ENCODE measurements around the gene GDAP2. TPM values are rescaled to one million over a fixed set of nuclear protein-coding genes. Genes with fewer than 3 reads are reported as not detected.
"Not testable (repeated sequence)": the region's sequence is repeated elsewhere in the genome, so short reads cannot be mapped to it uniquely, and the experiment has no call there.

GDAP2 gene
- total RNA-seq, 1 donor from 2014 or later: 25.3 TPM

DNA sequence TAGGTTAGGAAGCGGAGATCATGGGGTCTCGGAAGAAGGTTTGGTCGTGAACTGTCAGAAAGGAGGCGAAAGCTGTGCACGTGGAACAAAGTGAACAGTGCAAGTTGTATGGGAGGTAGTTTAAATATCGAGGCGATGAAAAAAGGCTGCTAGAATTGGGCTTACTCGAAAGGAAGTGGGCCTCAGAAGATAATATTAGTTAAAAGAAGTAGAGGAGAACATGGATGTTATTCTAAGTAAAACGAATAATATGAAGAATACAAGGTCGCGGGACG lies 689 bp upstream of the GDAP2 start:
- H3K4me3 Mint-ChIP-seq (ENCODE audit: low read depth): peak overlapping the region; percentile 93
- peaks cover 39% of the 10 kb centered on the region for H3K4me1 Mint-ChIP-seq (ENCODE audit: low read depth)
- intact Hi-C loops (cut with micrococcal nuclease): no loop called here
- H3K36me3 Mint-ChIP-seq (ENCODE audit: low read depth): peaks cover 33% of the 10 kb centered on the region
- H3K27ac Mint-ChIP-seq: peak overlapping the region; percentile 80
- H3K9me3 Mint-ChIP-seq: no peaks in the 10 kb centered on the region
- DNase-seq (ENCODE audit: low spot score): no peak
- peaks cover 1% of the 10 kb centered on the region for H3K27me3 Mint-ChIP-seq (ENCODE audit: low read depth)

GRCh38 chr1:117928881-117929342 lies 509 bp downstream of the GDAP2 start:
- no peak for DNase-seq (ENCODE audit: low spot score)
- Mint-ChIP-seq H3K27ac (peak overlapping the region; percentile 80), H3K27me3 (ENCODE audit: low read depth) (peaks cover 1% of the 10 kb centered on the region), H3K4me3 (ENCODE audit: low read depth) (peak overlapping the region; percentile 93), H3K4me1 (ENCODE audit: low read depth) (peaks cover 43% of the 10 kb centered on the region), H3K9me3 (no peaks in the 10 kb centered on the region), H3K36me3 (ENCODE audit: low read depth) (peaks cover 28% of the 10 kb centered on the region)
- intact Hi-C loops (cut with micrococcal nuclease): loop anchor here (1.0 to 5.0 kb wide), 3 partner anchors 322 to 1557 kb away; partner anchors contain the start of genes ATP1A1, MAN1A2 and TENT5C

GRCh38 chr1:117925981-117926380 lies 3.4 kb downstream of the GDAP2 start:
- peaks cover 10% of the 10 kb centered on the region for H3K36me3 Mint-ChIP-seq (ENCODE audit: low read depth)
- H3K4me1 Mint-ChIP-seq (ENCODE audit: low read depth): peaks cover 25% of the 10 kb centered on the region
- DNase-seq (ENCODE audit: low spot score): no peak
- no peak overlapping the region for H3K4me3 Mint-ChIP-seq (ENCODE audit: low read depth)
- H3K9me3 Mint-ChIP-seq: no peaks in the 10 kb centered on the region
- intact Hi-C loops (cut with micrococcal nuclease): loop anchor here (5.0 kb wide), 2 partner anchors 319 to 1554 kb away; partner anchors contain the start of genes ATP1A1 and TENT5C
- H3K27ac Mint-ChIP-seq: no peak overlapping the region
- H3K27me3 Mint-ChIP-seq (ENCODE audit: low read depth): peaks cover 1% of the 10 kb centered on the region

DNA sequence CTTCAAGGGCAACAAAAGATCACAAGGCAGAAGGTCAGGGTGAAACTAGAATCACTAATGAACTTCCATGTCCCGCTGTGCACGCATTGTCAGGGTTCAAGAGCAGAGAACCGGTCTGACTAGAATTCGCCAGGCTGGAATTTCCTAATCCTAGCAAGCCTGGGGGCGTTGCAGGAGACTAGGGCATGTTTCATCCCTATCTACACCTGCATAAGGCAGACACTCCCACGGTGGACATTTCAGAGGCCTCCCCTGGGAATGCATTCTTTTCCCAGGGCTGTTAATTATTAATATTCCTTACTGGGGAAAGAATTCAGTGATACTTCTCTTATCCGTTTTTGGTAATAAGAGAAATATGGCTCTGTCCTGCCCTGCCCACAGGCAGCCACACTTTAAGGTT lies 6.7 kb downstream of the GDAP2 start:
- DNase-seq (ENCODE audit: low spot score); H3K4me3 Mint-ChIP-seq (ENCODE audit: low read depth); H3K4me1 Mint-ChIP-seq (ENCODE audit: low read depth); intact Hi-C loops (cut with micrococcal nuclease); H3K27ac Mint-ChIP-seq; H3K9me3 Mint-ChIP-seq; H3K27me3 Mint-ChIP-seq (ENCODE audit: low read depth): not testable (repeated sequence)
- H3K36me3 Mint-ChIP-seq (ENCODE audit: low read depth): peaks cover 13% of the 10 kb centered on the region

GRCh38 chr1:117921991-117922390 lies 7.4 kb downstream of the GDAP2 start:
- Mint-ChIP-seq H3K27me3 (ENCODE audit: low read depth) (peaks cover under 1% of the 10 kb centered on the region), H3K9me3 (no peaks in the 10 kb centered on the region), H3K4me1 (ENCODE audit: low read depth) (peaks cover 4% of the 10 kb centered on the region), H3K36me3 (ENCODE audit: low read depth) (peaks cover 18% of the 10 kb centered on the region), H3K4me3 (ENCODE audit: low read depth) (no peak overlapping the region), H3K27ac (no peak overlapping the region)
- intact Hi-C loops (cut with micrococcal nuclease): no loop called here
- no peak for DNase-seq (ENCODE audit: low spot score)

- no peaks in the 10 kb centered on the region for H3K27me3 Mint-ChIP-seq (ENCODE audit: low read depth)
- H3K4me3 Mint-ChIP-seq (ENCODE audit: low read depth): no peak overlapping the region
- H3K4me1 Mint-ChIP-seq (ENCODE audit: low read depth): peaks cover 4% of the 10 kb centered on the region
- H3K9me3 Mint-ChIP-seq: no peaks in the 10 kb centered on the region
- no peak for DNase-seq (ENCODE audit: low spot score)
- intact Hi-C loops (cut with micrococcal nuclease): no loop called here
- peaks cover 37% of the 10 kb centered on the region for H3K36me3 Mint-ChIP-seq (ENCODE audit: low read depth)
- H3K27ac Mint-ChIP-seq: no peak overlapping the region
Measured at GRCh38 chr1:117919376-117919775, 10.0 kb downstream of the GDAP2 start.

- Mint-ChIP-seq H3K27ac (no peak overlapping the region), H3K4me1 (ENCODE audit: low read depth) (no peaks in the 10 kb centered on the region), H3K9me3 (no peaks in the 10 kb centered on the region), H3K27me3 (ENCODE audit: low read depth) (no peaks in the 10 kb centered on the region), H3K4me3 (ENCODE audit: low read depth) (no peak overlapping the region), H3K36me3 (ENCODE audit: low read depth) (peaks cover 67% of the 10 kb centered on the region)
- intact Hi-C loops (cut with micrococcal nuclease): no loop called here
- DNase-seq (ENCODE audit: low spot score): no peak
Measured at GRCh38 chr1:117911051-117911450, 18.4 kb downstream of the GDAP2 start.

GRCh38 chr1:117905019-117905418 lies 24.4 kb downstream of the GDAP2 start:
- no peak overlapping the region for H3K27ac Mint-ChIP-seq
- H3K27me3 Mint-ChIP-seq (ENCODE audit: low read depth): no peaks in the 10 kb centered on the region
- no peaks in the 10 kb centered on the region for H3K9me3 Mint-ChIP-seq
- DNase-seq (ENCODE audit: low spot score): no peak
- intact Hi-C loops (cut with micrococcal nuclease): no loop called here
- peaks cover 8% of the 10 kb centered on the region for H3K4me1 Mint-ChIP-seq (ENCODE audit: low read depth)
- peaks cover 50% of the 10 kb centered on the region for H3K36me3 Mint-ChIP-seq (ENCODE audit: low read depth)
- no peak overlapping the region for H3K4me3 Mint-ChIP-seq (ENCODE audit: low read depth)

GRCh38 chr1:117904485-117904884 lies 24.9 kb downstream of the GDAP2 start:
- H3K4me3 Mint-ChIP-seq (ENCODE audit: low read depth): no peak overlapping the region

DNA sequence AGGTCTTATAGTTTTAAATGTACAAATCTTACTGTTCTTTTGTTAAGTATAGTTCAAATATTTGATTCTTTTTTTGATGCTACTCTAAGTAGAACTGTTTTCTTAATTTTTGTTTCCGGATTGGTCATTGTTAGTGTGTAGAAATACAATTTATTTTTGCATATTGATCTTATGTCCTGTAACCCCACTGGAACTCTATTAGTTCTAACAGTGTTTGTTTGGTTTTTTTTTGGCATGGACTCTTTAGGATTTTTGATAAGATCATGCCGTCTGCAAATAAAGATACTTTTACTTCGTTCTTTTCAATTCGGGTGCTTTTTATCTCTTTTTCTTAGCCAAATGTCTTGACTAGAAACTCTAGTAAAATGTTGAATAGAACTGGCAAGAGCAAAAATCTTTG lies 26.5 kb downstream of the GDAP2 start:
- no peak for DNase-seq (ENCODE audit: low spot score)
- Mint-ChIP-seq H3K9me3 (no peaks in the 10 kb centered on the region), H3K27me3 (ENCODE audit: low read depth) (no peaks in the 10 kb centered on the region), H3K4me1 (ENCODE audit: low read depth) (peaks cover 8% of the 10 kb centered on the region), H3K27ac (no peak overlapping the region), H3K36me3 (ENCODE audit: low read depth) (peaks cover 59% of the 10 kb centered on the region), H3K4me3 (ENCODE audit: low read depth) (no peak overlapping the region)
- intact Hi-C loops (cut with micrococcal nuclease): no loop called here

More at GRCh38 chr1:117904485-117904884, 24.9 kb downstream of the GDAP2 start:
- no peak overlapping the region for H3K27ac Mint-ChIP-seq
- DNase-seq (ENCODE audit: low spot score): no peak
- H3K36me3 Mint-ChIP-seq (ENCODE audit: low read depth): peaks cover 50% of the 10 kb centered on the region
- H3K4me1 Mint-ChIP-seq (ENCODE audit: low read depth): peaks cover 8% of the 10 kb centered on the region
- intact Hi-C loops (cut with micrococcal nuclease): no loop called here
- H3K27me3 Mint-ChIP-seq (ENCODE audit: low read depth): no peaks in the 10 kb centered on the region
- H3K9me3 Mint-ChIP-seq: no peaks in the 10 kb centered on the region

- intact Hi-C loops (cut with micrococcal nuclease): loop anchor here (5.0 to 10.0 kb wide), 3 partner anchors 295 to 835 kb away; partner anchors contain the start of genes TENT5C and TTF2
- Mint-ChIP-seq H3K27me3 (ENCODE audit: low read depth) (no peaks in the 10 kb centered on the region), H3K4me1 (ENCODE audit: low read depth) (peaks cover under 1% of the 10 kb centered on the region), H3K4me3 (ENCODE audit: low read depth) (no peak overlapping the region), H3K27ac (no peak overlapping the region), H3K36me3 (ENCODE audit: low read depth) (peaks cover 54% of the 10 kb centered on the region), H3K9me3 (no peaks in the 10 kb centered on the region)
- no peak for DNase-seq (ENCODE audit: low spot score)
Measured at GRCh38 chr1:117899801-117900200, 29.6 kb downstream of the GDAP2 start.

DNA sequence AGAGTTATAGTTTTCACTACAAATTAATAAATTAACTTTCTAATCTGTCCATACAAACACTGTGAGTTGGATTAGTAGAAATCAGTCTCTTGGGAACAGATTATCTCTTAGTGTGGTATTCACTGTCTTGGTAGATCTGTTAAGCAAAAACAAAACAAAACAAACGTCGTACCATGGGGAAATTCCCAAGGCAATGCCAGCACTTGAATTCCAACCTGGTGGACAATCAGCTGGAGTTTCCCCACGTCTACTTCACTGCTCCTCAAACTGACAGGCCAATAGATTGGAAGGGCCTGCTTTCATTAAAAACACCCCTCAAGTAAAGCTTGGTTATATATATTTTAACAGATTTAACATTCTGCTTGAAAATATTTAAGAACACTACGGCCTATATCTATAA lies 31.9 kb downstream of the GDAP2 start:
- Mint-ChIP-seq H3K4me3 (ENCODE audit: low read depth) (no peak overlapping the region), H3K4me1 (ENCODE audit: low read depth) (no peaks in the 10 kb centered on the region), H3K9me3 (no peaks in the 10 kb centered on the region), H3K27ac (no peak overlapping the region), H3K36me3 (ENCODE audit: low read depth) (peaks cover 45% of the 10 kb centered on the region), H3K27me3 (ENCODE audit: low read depth) (no peaks in the 10 kb centered on the region)
- intact Hi-C loops (cut with micrococcal nuclease): loop anchor here (5.0 to 10.0 kb wide), 3 partner anchors 293 to 833 kb away; partner anchors contain the start of genes TENT5C and TTF2
- DNase-seq (ENCODE audit: low spot score): no peak

DNA sequence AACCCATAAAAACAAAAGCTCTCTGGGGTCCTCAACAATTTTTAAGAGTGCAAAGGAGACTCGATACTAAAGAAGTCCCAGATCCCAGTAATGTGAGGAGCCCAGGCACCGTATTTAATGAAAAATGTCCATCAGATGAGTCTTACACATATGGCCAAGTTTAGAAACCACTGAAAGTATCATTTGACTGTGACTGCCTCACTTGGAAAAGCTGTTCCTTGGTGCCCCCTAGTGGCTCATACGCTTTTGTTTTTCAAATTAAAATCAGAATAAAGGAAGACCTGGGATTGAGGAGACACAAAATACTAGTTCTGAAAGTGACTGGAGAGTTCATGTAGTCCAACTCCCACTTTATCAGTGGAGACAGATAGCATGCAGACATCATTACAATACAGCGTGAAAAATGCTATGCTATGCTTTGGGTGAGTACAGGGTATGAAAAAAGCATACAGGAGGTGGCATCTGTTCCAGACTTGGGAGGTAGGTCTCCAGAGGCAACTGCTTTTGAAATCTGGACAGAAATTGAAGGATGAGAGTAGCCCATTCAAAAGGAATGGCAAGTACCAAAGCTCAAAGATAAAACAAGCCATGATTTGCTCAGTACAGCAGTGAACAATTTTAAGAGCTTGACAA lies 33.8 kb downstream of the GDAP2 start:
- no peaks in the 10 kb centered on the region for H3K27me3 Mint-ChIP-seq (ENCODE audit: low read depth)

More for the DNA sequence above, 33.8 kb downstream of the GDAP2 start:
- peak; percentile 27 for DNase-seq (ENCODE audit: low spot score)
- H3K4me3 Mint-ChIP-seq (ENCODE audit: low read depth): no peak overlapping the region
- no peak overlapping the region for H3K27ac Mint-ChIP-seq
- intact Hi-C loops (cut with micrococcal nuclease): loop anchor here (2.0 to 10.0 kb wide), 5 partner anchors 137 to 831 kb away; partner anchors contain the start of genes TENT5C and TTF2
- no peaks in the 10 kb centered on the region for H3K4me1 Mint-ChIP-seq (ENCODE audit: low read depth)
- H3K9me3 Mint-ChIP-seq: no peaks in the 10 kb centered on the region
- H3K36me3 Mint-ChIP-seq (ENCODE audit: low read depth): peaks cover 37% of the 10 kb centered on the region
